Left colon (tissue), 2 donors: ENCODE measurements around the gene ZDHHC22. TPM values are rescaled to one million over a fixed set of nuclear protein-coding genes. Genes with fewer than 3 reads are reported as not detected.
A peak's percentile ranks its signal among the peaks of the same experiment; 100 is the strongest.

Experiments used
- ATAC-seq: fragments of 200-7000 bp; cut with Tn5 transposase; one replicate; pipeline ENCODE4 v1.9.1; 2020; ENCODE audit warnings: mild to moderate bottlenecking, moderate library complexity
- DNase-seq, 2 donors: peaks; one replicate each; pipeline ENCODE4 v3.0.0-alpha.2; 2020
- intact Hi-C, 2 donors: fragments of 100-400 bp; cut with DNase I in 1 of 2; cut with micrococcal nuclease in 1 of 2; formaldehyde crosslinking; loops; one replicate each; pipeline versions ENCODE4 v1.11.2 to v1.14.0; 2022; cut with DNase I, micrococcal nuclease
- total RNA-seq, 2 donors: library from RNA; stranded (reverse); fragmentation: NEBNext Ultra II Directional; extraction: Animal tissue kit (Norgen Biotek cat#: 25700); gene quantifications; one replicate each; pipeline ENCODE4 v1.2.1, GENCODE V29; 2021
- donor health status: DM: no; HTN: no; CAD: no.
- donor health status: DM: yes; HTN: yes; CAD: no.

ZDHHC22 gene
- total RNA-seq, 2 donors from 2014 or later: not detected

DNA sequence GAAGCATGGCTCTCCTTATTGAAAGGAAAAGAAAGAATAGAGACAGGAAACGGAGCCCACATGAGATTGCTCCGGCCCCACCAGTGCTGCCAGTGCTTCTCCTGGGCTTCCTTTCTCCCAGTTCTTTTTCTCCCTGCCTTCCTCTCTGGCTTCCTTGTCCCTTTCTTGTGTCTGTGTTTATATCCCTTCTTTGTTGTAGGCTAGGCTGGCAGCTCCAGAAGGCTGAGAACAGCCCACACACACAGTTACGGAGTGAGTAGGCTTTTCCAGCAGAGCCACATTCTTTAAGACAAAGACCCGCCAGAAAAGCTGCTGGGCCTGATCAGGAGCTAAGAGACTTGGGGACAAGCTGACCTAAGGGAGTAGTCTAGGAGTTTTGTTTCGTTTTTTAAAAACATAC lies 30.6 kb downstream of the ZDHHC22 start:
- intact Hi-C loops: no loop called here
- DNase-seq: no peak

DNA sequence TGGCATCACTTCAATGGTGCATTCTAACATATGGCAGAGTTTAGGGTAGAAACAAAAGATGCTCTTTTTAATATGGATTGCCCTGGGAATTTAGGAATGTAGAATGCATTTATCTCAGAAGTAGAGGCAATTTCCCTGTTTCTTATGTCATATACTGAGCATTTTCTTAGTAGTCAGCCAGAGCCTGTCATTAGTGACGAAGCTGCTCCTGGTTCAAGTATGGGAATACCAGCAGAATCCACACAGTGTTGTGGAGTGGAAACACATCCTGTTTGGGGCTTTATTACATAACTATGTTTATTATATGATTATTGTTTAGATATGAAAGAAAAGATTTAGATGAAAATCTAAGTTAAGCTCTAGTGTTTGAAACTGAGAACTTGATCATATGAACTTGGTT lies 31.3 kb downstream of the ZDHHC22 start:
- no peak for DNase-seq
- no peak for ATAC-seq
- intact Hi-C loops: no loop called here

More for the DNA sequence above, 30.6 kb downstream of the ZDHHC22 start:
- no peak for ATAC-seq

DNA sequence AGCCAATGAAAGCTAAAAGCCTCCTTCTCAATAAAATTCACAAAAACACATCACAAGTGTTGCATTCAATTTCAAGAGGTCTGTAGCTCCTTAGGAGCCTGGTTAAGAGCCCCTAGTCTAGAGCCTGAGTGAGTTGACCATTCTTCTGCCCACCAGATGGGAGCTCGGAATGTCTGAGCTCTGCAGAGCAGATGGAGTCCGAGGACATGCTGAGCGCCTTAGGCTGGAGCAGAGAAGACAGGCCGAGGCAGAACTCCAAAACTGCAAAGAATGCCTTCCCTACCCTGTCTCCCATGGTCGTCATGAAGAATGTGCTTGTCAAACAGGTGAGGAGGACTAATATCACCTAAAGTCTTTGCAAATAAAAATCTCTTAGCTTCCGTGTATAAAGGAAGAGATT lies 31.9 kb downstream of the ZDHHC22 start:
- DNase-seq (no peak), ATAC-seq (no peak)
- intact Hi-C loops: no loop called here

DNA sequence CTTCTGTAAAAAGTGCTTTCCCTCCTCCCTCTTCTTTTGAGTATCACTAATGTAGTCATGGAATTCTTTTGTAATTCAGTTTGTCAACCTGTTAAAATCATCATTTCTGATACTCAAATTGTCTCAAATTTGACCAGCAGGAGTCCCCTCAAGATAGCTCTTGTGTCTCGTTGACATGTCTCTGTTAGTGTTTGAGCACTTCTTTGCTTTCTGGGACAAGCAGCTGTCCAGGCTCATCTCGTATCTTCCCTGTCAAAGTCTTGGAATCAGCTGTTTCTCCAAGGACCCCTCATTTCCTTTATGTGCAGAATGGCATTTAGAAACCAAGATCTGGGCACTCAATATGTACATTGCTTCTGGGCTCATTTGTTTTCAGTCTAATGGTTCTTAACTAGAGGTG lies 32.8 kb downstream of the ZDHHC22 start:
- intact Hi-C loops: no loop called here
- DNase-seq (no peak), ATAC-seq (no peak)

DNA sequence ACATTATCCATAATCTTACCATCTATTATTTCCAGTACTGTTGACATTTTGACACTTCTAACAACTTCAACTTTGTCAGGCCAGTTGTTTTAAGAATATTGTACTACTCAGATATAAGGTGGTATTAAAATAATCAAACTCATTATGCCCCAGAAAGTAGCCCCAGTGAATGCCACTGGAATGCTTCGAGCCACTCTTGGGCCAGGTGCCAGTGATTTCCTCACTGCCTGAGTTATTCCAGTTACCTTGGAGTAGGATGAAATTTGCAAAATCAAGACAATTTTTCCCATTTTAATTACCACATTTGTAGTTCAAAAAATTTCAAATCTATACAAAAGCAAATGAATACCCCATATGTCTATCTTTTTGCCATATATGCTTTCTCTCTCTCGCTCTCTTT lies 34.4 kb downstream of the ZDHHC22 start:
- intact Hi-C loops: no loop called here
- DNase-seq (no peak), ATAC-seq (no peak)

DNA sequence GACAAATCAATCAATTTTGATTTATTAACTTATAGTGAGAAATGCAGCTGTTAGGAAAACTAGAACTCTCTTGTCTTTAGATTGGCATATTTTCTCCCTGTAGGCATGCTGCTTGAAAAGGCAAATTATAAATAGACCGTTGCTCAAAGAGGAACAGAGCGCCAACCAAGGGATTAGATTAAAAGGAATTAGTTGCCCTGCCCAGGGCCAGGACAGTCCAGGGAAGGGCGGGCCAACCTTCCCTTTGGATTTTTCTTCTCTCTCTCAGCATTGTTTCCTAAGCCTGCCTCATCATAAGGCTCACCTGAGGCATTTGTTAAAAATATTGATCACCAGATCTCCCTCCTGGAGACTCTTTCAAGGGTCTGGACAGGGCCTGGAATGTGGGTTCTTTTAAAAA lies 34.9 kb downstream of the ZDHHC22 start:
- no peak for DNase-seq
- no peak for ATAC-seq
- intact Hi-C loops: no loop called here

DNA sequence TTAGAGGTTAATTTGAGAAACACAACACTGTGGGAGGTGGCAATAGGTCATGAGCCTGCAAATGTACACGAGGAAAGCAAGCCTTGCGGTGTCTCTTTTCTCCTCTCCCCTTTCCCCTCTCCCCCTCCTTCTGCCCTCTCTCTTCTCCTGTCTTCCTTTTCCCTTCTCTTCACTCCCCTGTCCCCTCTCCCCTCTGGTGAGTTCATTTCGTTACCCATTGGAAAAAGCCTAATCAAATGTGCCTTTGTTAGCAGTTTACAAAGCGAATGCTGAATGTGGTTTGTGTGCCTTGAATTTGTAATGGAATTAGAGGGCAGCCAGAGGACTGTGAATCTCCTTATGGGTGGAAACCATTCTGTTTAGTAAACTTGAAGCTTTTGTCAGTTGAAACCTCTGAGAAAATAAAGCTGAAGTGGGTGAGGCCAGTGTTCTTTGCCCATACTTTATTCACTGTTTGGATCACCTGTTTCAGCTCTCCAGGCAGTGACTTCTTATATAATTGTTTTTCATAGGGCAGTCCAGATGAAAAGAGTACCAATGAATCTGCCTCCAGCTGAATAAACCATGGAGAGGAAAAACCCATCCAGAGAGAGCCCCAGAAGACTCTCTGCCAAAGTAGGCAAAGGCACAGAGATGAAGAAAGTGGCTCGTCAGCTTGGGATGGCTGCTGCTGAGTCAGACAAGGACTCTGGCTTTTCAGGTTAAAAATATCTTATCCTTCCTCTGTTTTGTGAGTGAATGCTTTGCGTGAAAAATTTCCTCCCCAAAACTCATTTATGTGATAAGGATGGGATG lies 36.2 kb downstream of the ZDHHC22 start:
- intact Hi-C loops: no loop called here
- DNase-seq (no peak), ATAC-seq (no peak)

DNA sequence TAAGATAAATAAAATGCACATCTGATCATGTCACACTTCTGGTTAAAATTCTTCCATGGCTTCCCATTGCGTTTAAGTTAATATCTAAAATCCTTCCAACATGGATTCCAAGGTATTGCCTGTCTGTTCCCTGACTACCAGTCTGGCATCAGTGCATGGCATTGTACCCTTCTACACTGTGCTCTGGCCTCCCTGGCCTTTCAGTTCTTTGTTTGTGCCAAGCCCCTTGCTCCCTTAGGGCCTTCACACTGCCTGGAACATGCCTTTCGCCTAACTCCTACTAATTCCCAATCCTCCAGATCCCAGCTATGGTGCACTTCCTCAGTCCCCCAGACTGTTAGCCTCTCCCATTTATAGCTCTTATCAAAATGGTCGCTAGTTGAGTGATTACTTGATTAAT lies 37.2 kb downstream of the ZDHHC22 start:
- no peak for ATAC-seq
- intact Hi-C loops: no loop called here
- no peak for DNase-seq

DNA sequence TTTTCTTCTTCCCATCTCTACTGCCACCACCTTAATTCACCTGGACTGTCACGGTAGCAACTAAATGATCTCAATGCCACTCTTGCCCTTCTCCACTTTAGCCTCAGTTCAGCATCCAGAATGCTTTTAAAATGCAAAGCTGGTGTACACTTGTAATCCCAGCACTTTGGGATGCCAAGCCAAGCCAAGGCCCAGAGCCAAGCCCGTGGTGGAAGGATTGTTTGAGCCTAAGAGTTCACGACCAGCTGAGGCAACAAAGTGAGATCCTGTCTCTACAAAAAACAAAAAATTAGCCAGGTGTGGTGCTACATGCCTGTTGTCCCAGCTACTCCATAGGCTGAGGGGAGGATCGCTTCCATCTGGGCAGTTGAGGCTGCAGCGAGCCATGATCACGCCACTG lies 37.6 kb downstream of the ZDHHC22 start:
- no peak for DNase-seq
- no peak for ATAC-seq
- intact Hi-C loops: no loop called here

DNA sequence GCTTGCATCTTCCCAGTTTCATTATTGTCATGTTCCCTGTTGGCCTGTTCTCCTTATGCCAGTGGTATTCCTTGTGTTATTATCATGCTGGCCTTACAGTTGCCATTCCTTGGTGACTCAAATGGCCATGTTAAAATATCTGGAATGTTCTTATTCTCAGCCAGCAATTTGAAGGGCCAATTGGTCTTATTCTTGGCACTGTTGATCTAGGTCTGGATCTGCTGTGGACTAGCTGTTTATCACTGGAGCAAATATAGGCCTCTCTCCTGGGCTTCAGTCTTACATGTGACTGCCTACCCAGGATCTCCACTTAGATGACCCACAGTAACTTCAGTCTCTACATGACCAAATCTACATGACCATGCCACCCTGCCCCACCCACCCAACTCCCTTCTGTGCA lies 38.1 kb downstream of the ZDHHC22 start:
- ATAC-seq: no peak
- DNase-seq: no peak
- intact Hi-C loops: no loop called here

DNA sequence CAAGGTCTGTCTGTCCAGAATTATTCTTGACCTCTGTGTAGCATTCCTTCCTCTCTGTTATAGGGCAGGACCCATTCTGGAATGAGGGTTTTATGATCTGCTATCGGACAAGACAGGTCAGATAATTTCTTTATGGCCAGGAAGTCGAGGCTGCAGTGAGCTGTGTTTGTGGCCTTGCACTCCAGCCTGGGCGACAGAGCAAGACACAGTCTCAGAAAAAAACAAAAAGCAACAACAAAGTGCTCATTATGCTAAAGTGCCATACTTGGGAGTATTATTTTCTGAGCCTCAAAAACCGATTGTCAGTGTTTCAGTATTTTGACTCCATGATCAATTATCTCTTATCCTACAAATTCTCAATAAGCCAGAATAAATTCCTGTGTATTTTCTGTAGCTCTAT lies 39.4 kb downstream of the ZDHHC22 start:
- intact Hi-C loops: no loop called here

DNA sequence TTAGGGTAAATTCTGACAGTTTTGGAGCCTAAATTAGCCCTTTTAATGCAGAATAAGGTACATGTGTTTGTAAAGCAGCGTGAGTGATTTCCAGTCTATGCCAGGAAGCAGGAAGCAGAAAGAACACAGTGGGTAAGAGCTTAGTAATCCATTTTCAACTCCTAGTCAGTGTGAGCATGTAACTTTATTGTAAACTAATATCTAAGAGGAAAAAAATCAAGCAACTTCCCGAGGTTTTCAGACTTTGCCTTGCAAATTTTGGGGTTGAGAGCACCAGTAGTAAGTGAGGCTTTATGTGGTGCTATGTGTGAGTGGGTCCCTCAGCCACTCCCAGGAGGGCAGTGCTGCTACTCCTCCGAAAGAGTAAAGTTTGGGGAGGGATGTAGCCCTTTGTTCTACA lies 40.6 kb downstream of the ZDHHC22 start:
- intact Hi-C loops: no loop called here
- DNase-seq (no peak), ATAC-seq (no peak)

More for the DNA sequence above, 39.4 kb downstream of the ZDHHC22 start:
- DNase-seq (no peak), ATAC-seq (peak; percentile 30)

DNA sequence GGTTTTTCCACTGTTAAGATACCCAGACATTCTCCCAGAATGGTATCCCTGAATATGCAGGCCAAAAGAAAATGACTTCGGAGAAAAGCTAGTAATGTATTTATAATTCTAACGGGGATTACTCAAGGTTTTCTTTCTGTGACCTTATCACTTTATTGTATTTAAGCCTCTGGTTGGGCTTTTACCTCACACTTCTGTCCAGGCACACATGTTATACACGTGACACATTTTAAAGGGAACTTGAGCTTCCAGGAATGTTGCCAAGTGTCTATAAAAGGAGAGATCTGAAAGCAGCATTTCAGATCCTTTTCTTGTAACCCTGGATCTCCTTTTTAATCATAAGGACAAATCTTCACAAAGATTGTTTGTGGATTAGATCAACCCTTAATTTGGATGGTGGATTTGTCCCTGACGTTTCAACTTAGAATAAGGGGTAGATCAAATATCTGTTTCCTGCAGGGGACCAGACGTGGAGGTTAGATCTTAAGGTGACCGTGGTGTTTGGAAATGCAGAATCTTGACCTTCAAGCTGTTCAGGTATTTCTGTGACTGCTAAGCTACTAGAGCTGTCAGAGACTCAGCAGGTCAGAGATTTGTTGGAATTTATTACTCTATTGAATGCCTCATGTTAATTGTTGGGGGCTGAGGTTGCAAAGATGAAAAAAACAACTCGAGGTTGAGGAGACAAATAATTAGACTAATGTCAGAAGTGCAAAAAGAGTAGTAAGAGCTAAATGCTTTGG lies 42.0 kb downstream of the ZDHHC22 start:
- no peak for DNase-seq
- peak; percentile 21 for ATAC-seq
- intact Hi-C loops: no loop called here

DNA sequence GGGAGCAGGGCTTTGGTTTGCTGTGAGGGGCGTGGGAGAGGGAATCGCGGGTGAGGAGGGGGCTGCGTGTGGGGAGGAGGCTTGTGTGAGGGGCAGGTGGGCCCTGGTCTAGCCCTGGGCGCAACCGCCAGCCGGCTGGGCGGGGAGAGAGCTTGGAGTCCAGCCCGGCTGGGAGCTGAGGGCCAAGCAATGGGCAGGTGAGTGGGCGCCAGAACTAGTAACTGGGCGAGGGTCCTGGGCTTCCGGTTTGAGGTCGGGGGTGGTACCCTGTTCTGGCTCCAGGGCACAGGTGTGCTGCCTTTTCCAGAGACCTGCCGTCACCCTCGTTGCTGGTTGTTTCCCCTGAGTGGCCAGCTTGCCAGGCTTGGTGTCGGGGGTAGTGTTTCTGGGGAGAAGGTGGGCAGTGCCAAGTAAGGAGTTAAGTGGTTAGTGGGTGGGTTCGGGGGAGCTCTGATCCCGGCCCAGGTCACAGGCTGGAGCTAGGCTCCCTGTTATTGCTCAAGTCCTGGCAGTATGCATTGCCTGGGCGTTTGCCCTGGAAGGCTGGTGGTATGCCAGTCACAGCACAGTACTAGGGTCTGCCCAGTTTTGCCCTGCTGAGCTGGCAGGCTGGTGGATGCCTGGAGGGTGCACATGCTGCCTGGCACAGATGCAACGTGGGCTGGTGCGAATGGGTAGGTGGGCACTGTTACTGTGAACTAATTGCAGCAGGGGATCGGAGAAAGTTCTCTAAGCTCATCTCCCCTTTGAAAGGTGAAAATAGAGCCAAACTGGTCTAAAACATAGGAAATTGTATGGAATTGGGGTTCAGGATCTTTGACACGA lies 42.9 kb downstream of the ZDHHC22 start:
- DNase-seq: peak; percentile 68 to 69
- ATAC-seq: peak; percentile 35
- intact Hi-C loops: no loop called here

DNA sequence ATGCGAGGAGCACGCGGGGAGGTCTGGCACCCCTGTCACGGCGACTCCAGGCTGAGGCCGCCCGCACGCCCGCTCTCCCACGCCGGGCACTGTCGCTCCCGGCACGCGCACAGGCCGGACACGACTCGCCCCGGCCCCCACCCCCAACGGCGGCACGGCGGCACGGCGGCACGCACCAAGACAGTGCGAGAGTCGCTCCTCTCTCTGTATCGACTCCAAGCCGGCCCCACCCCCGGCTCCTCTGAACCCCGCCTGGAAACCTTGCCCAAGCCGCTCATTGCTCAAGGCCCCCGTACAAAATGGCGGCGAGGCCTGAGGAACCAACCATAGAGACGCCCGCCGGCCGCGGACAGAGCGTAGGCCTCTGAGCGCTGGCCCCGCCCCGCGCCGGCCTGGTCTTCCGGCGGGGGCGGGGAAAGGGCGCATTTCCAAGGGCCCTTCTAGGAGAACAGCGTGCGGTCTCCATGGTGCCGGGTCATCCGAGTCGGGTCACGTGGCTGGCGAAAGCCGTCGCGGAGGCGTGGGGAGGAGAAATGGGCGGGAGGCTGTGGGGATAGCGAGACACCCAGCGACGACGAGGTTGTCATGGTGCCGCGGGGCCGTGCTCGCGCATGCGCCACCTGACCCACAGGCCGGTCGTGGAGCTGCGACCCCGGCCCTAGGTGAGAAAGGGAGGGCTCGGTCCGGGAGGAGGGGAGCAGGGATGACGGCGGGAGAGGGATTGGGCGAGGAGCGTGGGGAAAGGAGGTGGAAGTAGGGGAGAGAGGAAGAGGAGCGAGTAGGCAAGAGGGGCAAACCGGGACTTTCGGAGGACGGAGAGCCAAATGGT lies 43.7 kb downstream of the ZDHHC22 start, which contains the start of gene CIPC:
TSS of gene CIPC (plus strand) at position 559 of the 829 bp plus-strand sequence. CDS start 7,451 bp downstream, outside the sequence.
- ATAC-seq: peak; percentile 84
- intact Hi-C loops: no loop called here

DNA sequence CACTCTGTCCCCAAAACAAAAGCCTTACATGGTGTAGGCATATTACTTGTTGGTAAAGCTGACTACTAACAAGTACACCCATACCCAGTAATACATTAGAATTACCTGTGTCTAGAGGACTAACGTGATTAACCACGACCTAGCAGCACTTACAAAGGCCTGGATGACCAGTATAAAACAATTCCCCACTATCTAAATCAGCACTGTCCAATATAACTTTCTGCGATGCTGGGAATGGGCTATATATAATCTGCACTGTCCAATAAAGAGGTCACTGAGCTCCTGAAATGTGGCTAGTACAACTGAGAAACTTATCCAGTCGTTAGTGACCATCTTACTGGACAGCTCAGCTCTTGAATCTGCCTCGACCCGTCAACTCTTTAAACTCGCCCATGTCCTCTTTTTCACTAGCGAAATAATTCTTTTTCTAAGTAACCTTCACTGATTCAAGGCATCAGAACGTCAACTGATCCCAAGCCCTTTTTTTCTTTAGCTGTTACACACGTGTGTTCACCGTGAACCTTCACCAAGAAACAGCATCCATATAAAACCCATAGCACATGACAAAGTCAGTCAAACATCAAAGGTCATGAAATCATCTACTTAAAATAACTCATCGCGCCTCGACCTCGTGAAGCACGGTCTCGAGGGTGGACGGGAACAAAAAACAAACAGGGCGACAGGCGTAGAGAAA lies 44.4 kb downstream of the ZDHHC22 start:
- DNase-seq (no peak), ATAC-seq (peak; percentile 36)
- intact Hi-C loops: no loop called here

More for the DNA sequence above, 43.7 kb downstream of the ZDHHC22 start, which contains the start of gene CIPC:
- DNase-seq: peak; percentile 100

DNA sequence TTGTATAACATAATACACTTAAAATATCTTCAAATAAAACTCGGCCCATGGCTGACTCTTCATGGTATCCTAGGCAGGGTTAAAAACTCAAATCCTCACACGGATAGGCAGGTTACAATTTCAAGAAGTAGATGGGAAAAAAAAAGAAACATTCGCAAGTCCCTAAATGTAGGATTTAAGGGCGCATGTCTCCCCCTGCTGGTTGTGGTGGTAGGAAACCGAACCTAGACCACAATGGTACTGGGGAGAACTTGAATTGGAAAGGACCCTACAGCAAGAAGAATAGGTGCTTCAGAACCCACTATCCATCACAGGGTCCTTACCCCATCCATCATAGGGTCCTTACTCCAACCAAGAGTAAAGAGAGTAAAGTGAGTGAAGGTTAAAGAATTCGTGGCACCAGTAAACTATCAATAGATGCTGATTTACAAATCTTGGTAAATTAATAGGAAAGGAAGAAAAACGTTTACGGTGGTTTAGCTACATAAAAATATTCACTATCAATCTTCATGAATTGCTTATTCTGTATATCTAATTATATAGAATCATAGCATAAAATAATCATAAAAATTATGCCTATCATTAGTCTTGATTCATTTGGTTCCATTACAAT lies 46.8 kb downstream of the ZDHHC22 start:
- DNase-seq (peak; percentile 72 to 89), ATAC-seq (no peak)
- intact Hi-C loops: no loop called here

DNA sequence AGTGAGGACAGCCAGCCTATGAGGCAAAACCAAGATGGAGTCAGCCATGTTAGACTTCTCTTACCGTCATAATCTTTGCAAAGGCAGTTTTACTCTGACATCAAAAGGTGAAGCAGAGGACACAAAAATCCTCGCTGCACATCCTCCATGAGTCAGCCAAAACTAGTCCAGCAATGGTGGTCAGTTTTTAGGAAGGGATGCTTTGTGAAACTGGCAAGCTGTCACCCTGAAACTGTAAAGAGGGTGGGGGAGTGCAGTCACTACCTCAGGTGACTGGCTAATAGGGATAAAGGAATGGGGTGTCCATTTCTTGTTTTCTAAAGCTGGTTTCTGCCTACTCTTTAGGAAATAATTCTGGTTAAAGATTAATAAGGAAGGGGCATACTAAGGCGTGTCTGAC lies 48.9 kb downstream of the ZDHHC22 start:
- ATAC-seq (no peak), DNase-seq (no peak)
- intact Hi-C loops: no loop called here
